Activated CD8-positive, alpha-beta T cell treated with anti-CD3 and anti-CD28 coated beads, Interleukin-2, amount 10 ng/mL, durations not matched to agents 7 days and 5 days (primary cell): Measurements from ENCODE around the gene OXA1L. TPM values are rescaled to one million over a fixed set of nuclear protein-coding genes. Genes with fewer than 3 reads are reported as not detected.
"Not testable (repeated sequence)": the region's sequence is repeated elsewhere in the genome, so short reads cannot be mapped to it uniquely, and the experiment has no call there.

Source experiments
- ATAC-seq: fragments of 150-1000 bp; cut with Tn5 transposase; one replicate; pipeline ENCODE4 v1.10.0; 2021; ENCODE audit warnings: moderate library complexity
- CTCF ChIA-PET: fragments of 350-600 bp; sonication (Branson Sonifier 250); formaldehyde crosslinking; loops from one replicate; lab custom pipeline; 2021; ENCODE audit warnings: antibody characterized with exemption; lab: Charles Lee
- POLR2A ChIA-PET: fragments of 350-600 bp; sonication (Branson Sonifier 250); formaldehyde crosslinking; loops from one replicate; lab custom pipeline; 2021; ENCODE audit warnings: antibody characterized with exemption; lab: Charles Lee
- DNase-seq: peaks from one replicate; pipeline ENCODE4 v3.0.0-alpha.2; 2020
- H3K27ac Mint-ChIP-seq: one replicate; pipeline ENCODE4 v1.8.0; 2021; ENCODE audit warnings: mild to moderate bottlenecking, mixed read lengths
- H3K27me3 Mint-ChIP-seq: one replicate; pipeline ENCODE4 v1.8.0; 2021; ENCODE audit warnings: low read depth, mixed read lengths
- H3K36me3 Mint-ChIP-seq: one replicate; pipeline ENCODE4 v1.8.0; 2021; ENCODE audit warnings: low read depth, mixed read lengths
- H3K4me1 Mint-ChIP-seq: one replicate; pipeline ENCODE4 v1.8.0; 2021; ENCODE audit warnings: low read depth, mixed read lengths
- H3K4me3 Mint-ChIP-seq: one replicate; pipeline ENCODE4 v1.8.0; 2021; ENCODE audit warnings: mild to moderate bottlenecking, mixed read lengths
- H3K9me3 Mint-ChIP-seq: one replicate; pipeline ENCODE4 v1.8.0; 2022; ENCODE audit warnings: mixed read lengths; ENCODE audit not compliant: insufficient read depth
- total RNA-seq, 2 experiments: library from RNA; stranded (reverse); gene quantifications; one replicate each; pipeline ENCODE4 v1.2.3, GENCODE V29; 2021

The OXA1L gene
- total RNA-seq, 2 experiments from 2014 or later, result 104 to 107 TPM

DNA sequence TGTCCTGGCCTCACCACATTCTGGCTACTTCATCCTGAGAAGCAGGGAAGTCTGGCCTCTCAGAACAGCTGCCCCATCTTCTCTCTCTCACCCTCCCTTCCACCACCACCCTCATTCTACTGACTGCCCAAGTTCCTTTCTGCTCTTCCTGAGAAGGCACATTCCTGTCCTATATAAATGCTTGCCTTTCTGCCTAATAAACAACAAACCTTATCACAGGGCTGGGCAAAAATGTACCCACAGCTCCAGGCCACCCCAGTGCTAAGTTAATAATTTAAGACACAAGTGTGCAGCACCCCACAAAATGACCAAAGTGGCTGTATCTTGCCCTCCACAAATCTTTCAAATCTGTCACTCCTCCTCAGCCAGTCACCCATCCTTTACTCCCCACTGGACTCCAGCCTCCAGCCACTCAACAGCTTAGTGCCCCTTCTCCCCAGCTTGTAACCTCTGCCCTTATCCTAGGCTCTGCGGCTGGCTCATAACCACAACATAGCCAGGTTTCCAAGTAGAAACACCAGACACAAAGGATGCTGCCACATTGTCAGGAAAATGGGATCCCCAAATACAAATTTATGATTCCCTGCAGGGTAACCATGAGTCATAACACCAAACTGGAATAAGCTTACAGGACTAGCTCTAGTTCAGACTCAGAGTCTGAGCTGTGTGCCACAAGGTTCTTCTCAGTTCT, 15.0 kb downstream of the OXA1L start:
- DNase-seq, result no peak
- ATAC-seq, result no peak
- no peaks in the 10 kb centered on the region for H3K27me3 Mint-ChIP-seq
- H3K9me3 Mint-ChIP-seq, result no peaks in the 10 kb centered on the region
- no peak overlapping the region for H3K27ac Mint-ChIP-seq
- no peaks in the 10 kb centered on the region for H3K4me1 Mint-ChIP-seq
- CTCF ChIA-PET, result interaction anchor here (1.0 kb wide), 1 partner anchor 43 kb away, joined by 3 read pairs; no protein-coding TSS in a partner anchor
- POLR2A ChIA-PET, result interaction anchor here (0.5 kb wide), 1 partner anchor 16 kb away, joined by 3 read pairs; no protein-coding TSS in a partner anchor
- H3K36me3 Mint-ChIP-seq, result no peaks in the 10 kb centered on the region
- H3K4me3 Mint-ChIP-seq, result no peak overlapping the region

DNA sequence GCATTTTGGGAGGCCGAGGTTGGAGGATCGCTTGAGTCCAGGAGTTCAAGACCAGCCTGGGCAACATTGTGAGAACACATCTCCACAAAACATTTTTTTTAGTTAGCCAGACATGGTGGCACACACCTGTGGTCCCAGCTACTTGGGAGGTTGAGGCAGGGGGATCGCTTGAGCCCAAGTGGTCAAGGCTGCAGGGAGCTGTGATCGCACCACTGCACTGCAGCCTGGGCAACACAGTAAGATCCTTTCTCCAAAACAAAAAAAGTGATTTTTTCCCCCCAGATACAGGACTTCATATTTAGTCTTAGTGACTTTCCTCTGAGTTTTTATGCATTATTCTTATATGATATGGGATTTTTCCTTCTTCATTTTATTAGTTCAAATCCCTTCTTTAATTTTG, 20.2 kb downstream of the OXA1L start:
- CTCF ChIA-PET, result interaction anchor here (0.6 kb wide), 1 partner anchor 22 kb away, joined by 3 read pairs; no protein-coding TSS in a partner anchor
- no peak for DNase-seq

DNA sequence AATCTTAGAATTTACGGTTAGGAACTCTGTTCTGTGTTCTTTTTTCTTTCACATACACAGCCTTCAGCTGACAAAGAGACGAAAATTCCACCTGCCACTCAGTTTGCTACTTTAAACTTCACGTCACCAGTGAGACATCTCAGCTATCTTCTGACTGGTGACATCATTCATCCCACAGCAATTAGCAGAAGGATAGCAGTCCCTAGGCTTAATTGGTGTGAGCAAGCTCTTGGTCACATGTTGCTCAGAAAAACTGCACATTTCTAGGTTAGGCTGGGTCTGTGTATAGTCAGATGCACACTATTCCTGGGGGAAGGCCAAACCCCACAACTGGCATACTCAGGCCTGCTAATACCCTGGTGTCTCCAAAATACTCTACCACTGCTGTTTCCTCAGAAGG, 24.8 kb downstream of the OXA1L start:
- Mint-ChIP-seq H3K36me3 (no peaks in the 10 kb centered on the region), H3K4me3 (no peak overlapping the region), H3K9me3 (no peaks in the 10 kb centered on the region), H3K27ac (no peak overlapping the region), H3K27me3 (peaks cover 12% of the 10 kb centered on the region), H3K4me1 (peaks cover 4% of the 10 kb centered on the region)
- ChIA-PET POLR2A (interaction anchor here (1.0 kb wide), 1 partner anchor 25 kb away, joined by 3 read pairs; the partner anchor contains the start of gene OXA1L), CTCF (interaction anchor here (0.9 to 1.6 kb wide), 2 partner anchors 11 to 192 kb away, joined by 3 to 4 read pairs; no protein-coding TSS in a partner anchor)
- ATAC-seq (no peak), DNase-seq (no peak)

More for the DNA sequence above, 20.2 kb downstream of the OXA1L start:
- H3K9me3 Mint-ChIP-seq, result no peaks in the 10 kb centered on the region
- POLR2A ChIA-PET, result no interaction called here
- no peaks in the 10 kb centered on the region for H3K36me3 Mint-ChIP-seq
- no peak for ATAC-seq
- H3K27me3 Mint-ChIP-seq, result peaks cover 4% of the 10 kb centered on the region
- H3K4me3 Mint-ChIP-seq, result no peak overlapping the region
- no peak overlapping the region for H3K27ac Mint-ChIP-seq
- H3K4me1 Mint-ChIP-seq, result peaks cover 4% of the 10 kb centered on the region

DNA sequence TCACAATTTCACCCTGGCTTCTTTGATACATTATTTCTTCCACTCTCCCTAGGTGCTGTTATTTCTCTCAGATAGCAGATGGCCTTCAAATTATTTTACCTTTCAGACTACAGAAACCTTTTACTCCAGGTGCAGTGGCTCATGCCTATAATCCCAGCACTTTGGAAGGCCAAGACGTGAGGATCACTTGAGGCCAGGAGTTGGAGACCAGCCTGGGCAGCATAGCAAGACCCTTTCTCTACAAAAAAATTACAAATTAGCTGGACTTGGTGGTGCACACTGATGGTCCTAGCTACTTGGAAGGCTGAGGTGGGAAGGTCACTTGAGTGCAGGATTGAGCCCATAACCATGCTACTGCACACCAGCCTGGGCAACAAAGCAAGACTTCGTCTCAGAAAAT, 25.7 kb downstream of the OXA1L start:
- Mint-ChIP-seq H3K27ac (no peak overlapping the region), H3K36me3 (no peaks in the 10 kb centered on the region), H3K9me3 (no peaks in the 10 kb centered on the region), H3K27me3 (peaks cover 16% of the 10 kb centered on the region), H3K4me1 (peaks cover 4% of the 10 kb centered on the region), H3K4me3 (no peak overlapping the region)
- ATAC-seq (no peak), DNase-seq (no peak)
- POLR2A ChIA-PET, result interaction anchor here (1.0 kb wide), 1 partner anchor 26 kb away, joined by 3 read pairs; the partner anchor contains the start of gene OXA1L
- CTCF ChIA-PET, result no interaction called here

DNA sequence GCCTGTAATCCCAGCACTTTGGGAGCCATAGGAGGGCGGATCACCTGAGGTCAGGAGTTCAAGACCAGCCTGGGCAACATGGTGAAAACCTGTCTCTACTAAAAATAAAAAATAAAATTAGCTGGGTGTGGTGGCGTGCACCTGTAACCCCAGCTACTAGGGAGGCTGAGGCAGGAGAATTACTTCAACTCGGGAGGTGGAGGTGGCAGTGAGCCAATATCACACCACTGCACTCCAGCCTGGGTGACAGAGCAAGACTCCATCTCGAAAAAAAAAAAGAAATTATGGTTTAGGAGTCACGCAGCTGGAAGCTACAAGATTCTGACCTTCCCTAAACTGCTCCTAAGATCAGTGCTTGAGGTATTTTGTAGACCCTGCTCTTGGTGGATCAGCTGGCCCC, 27.1 kb downstream of the OXA1L start:
- H3K27me3 Mint-ChIP-seq, result peaks cover 20% of the 10 kb centered on the region
- H3K27ac Mint-ChIP-seq, H3K4me3 Mint-ChIP-seq, ATAC-seq, DNase-seq, H3K9me3 Mint-ChIP-seq, H3K4me1 Mint-ChIP-seq, POLR2A ChIA-PET, CTCF ChIA-PET, H3K36me3 Mint-ChIP-seq: not testable (repeated sequence)

DNA sequence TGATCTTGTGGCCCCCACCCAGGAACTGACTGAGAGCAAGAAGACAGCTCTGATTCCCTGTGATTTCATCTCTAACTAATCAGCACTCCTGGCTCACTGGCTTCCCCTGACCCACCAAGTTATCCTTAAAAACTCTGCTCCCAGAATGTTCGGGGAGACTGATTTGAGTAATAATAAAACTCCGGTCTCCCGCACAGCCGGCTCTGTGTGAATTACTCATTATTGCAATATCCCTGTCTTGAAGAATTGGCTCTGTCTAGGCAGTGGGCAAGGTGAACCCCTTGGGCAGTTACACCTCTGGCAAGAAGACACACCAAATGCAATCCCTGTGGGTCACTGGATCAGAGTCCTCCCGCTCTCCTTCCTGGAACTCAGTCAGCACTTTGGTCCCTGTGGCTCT, 27.5 kb downstream of the OXA1L start:
- no peak for ATAC-seq

DNA sequence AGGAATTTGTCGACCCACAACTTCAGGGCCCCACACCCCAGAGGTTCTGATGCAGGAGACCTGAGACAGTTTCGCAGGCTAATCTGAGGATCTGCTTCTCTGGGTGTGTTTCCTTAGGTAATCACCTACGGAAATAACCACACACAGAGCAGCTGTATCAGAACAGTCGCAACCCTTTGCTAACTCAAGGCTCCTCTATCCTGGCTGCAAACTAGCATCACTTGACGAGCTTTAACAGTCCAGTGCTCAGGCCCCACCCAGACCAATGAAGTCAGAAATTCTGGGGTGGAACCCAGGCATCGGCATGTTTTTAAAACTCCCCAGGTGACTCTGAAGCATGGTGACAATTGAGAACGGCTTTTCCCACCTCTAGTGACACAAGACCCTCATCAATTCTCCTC, 28.1 kb downstream of the OXA1L start:
- CTCF ChIA-PET, result no interaction called here
- no peaks in the 10 kb centered on the region for H3K9me3 Mint-ChIP-seq

More for the DNA sequence above, 27.5 kb downstream of the OXA1L start:
- H3K27me3 Mint-ChIP-seq, result peaks cover 24% of the 10 kb centered on the region
- no peaks in the 10 kb centered on the region for H3K36me3 Mint-ChIP-seq
- H3K4me1 Mint-ChIP-seq, result peaks cover 4% of the 10 kb centered on the region
- no peaks in the 10 kb centered on the region for H3K9me3 Mint-ChIP-seq
- POLR2A ChIA-PET, result no interaction called here
- no peak for DNase-seq
- CTCF ChIA-PET, result no interaction called here
- no peak overlapping the region for H3K27ac Mint-ChIP-seq
- no peak overlapping the region for H3K4me3 Mint-ChIP-seq

DNA sequence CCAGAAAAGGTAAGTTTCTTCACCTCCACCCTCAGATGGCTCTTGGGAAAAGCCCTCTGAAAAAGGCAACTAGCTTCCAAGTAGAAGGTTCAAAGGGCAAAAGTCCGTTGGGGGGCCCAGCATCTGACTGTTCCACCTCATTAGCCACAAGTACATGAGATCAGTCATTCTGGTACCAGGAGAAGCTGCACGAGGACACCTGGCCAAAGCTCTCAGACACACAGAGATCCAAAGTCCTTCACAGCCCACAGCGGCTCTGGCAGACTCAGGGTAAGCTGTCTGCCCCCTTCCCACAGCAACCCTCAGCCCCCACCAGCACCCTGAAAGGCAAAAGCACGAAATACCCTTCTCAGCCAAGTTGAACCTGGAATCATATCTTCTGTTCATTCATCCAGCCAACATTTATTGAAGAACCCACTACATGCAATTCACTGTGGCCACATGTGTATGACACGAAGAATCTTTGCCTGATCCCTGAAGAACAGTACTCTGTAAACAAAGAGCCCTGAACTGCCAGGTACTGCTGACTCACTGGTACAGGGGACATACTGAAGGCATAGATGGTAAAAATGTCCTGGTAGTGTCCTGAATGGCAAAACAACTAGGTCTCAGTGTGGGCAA, 29.7 kb downstream of the OXA1L start:
- Mint-ChIP-seq H3K9me3 (no peaks in the 10 kb centered on the region), H3K27ac (no peak overlapping the region), H3K36me3 (no peaks in the 10 kb centered on the region), H3K4me3 (no peak overlapping the region), H3K4me1 (no peaks in the 10 kb centered on the region), H3K27me3 (peaks cover 34% of the 10 kb centered on the region)
- ChIA-PET CTCF (interaction anchor here (0.7 to 1.4 kb wide), 2 partner anchors 27 to 104 kb away, joined by 3 to 6 read pairs; no protein-coding TSS in a partner anchor), POLR2A (interaction anchor here (0.9 kb wide), 1 partner anchor 30 kb away, joined by 3 read pairs; the partner anchor contains the start of gene OXA1L)
- ATAC-seq, result no peak
- DNase-seq, result no peak

More for the DNA sequence above, 28.1 kb downstream of the OXA1L start:
- ATAC-seq (no peak), DNase-seq (no peak)
- H3K27ac Mint-ChIP-seq, result no peak overlapping the region
- POLR2A ChIA-PET, result no interaction called here
- H3K27me3 Mint-ChIP-seq, result peaks cover 27% of the 10 kb centered on the region
- no peak overlapping the region for H3K4me3 Mint-ChIP-seq
- H3K36me3 Mint-ChIP-seq, result no peaks in the 10 kb centered on the region
- H3K4me1 Mint-ChIP-seq, result peaks cover 4% of the 10 kb centered on the region

DNA sequence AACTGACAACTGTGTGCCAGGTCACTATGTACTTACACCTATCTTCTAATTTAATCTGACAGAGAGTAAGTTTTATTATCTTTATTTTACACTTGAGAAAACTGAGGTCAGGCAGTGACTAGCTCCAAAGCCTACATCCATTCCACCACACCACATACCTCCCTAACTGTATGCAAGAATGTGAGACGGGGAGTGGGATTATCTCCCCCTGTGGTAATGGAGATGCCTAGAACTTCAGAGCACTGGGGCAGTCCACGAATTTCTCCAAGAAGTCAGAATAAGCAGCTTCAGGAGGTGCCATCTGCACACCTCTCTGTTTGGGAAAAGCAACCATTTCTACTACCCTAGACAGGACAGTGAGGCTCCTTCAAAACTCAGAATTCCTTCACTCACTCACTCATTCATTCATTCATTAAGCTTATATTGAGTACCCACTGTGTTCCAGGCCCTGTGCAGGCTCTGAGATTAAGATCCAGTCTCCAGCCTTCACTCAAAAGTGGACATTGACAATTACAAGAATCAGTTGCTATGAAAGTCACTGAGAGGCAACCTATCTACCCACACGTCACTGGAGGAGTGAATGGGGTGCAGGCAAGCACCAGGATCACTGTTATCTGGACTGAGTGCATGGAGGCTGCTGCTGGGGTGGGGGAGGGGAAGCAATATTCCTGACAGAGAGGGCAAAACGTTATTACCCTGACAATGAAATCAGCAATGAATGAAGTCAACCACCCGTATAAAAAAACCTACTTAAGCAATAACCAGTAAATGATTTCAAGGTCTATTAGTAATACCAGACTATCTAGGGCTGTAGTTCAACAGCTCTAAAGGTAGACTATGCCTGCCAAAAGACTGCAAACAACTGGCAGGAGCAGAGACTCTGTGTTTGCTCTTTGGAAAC, 30.8 kb downstream of the OXA1L start:
- ChIA-PET CTCF (interaction anchor here (0.6 to 1.4 kb wide), 2 partner anchors 26 to 52 kb away, joined by 4 to 6 read pairs; no protein-coding TSS in a partner anchor), POLR2A (interaction anchor here (0.6 kb wide), 1 partner anchor 1092 kb away, joined by 3 read pairs; no protein-coding TSS in a partner anchor)
- Mint-ChIP-seq H3K9me3 (no peaks in the 10 kb centered on the region), H3K36me3 (no peaks in the 10 kb centered on the region), H3K4me3 (no peak overlapping the region), H3K27ac (no peak overlapping the region), H3K27me3 (peaks cover 37% of the 10 kb centered on the region), H3K4me1 (no peaks in the 10 kb centered on the region)
- ATAC-seq (no peak), DNase-seq (no peak)

DNA sequence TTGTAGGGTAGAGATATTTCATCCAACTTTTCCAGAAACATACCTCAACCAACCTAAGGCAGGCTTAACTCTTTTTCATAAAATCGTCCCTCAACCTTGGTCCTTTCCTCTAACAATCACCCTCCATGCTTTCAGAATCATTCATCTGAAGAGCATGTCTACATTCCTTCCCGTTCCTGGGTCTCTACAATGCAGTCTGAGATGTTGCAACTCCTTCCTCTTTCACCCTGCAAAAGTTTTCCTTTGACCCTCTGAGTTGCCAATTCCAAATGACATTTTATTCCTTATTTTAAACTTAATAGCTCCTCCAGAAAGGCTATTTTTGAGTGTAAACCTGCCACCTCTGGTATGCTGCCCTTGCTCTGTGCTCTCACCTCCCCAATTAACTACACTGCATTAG, 32.0 kb downstream of the OXA1L start:
- DNase-seq (no peak), ATAC-seq (no peak)
- Mint-ChIP-seq H3K27ac (no peak overlapping the region), H3K36me3 (no peaks in the 10 kb centered on the region), H3K9me3 (no peaks in the 10 kb centered on the region), H3K27me3 (peaks cover 43% of the 10 kb centered on the region), H3K4me3 (no peak overlapping the region), H3K4me1 (no peaks in the 10 kb centered on the region)
- ChIA-PET POLR2A (no interaction called here), CTCF (interaction anchor here (0.7 kb wide), 1 partner anchor 8 kb away, joined by 3 read pairs; no protein-coding TSS in a partner anchor)

DNA sequence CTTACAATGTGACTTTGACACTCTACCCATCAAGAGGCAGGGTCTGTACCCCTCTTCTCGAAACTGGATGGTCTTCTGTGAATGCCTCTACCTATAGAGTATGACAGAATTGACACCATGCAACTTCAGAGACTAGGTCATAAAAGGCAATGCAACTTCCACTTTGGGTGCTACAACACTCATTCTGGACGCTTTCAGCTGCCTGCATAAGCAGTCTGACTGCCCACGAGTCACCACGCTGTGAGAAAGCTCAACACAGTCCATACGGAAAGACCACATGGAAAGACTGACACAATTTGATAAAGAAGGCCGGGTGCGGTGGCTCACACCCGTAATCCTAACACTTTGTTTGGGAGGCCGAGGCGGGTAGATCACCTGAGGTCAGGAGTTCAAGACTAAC, 33.9 kb downstream of the OXA1L start:
- CTCF ChIA-PET, result no interaction called here
- Mint-ChIP-seq H3K27me3 (peaks cover 43% of the 10 kb centered on the region), H3K4me1 (no peaks in the 10 kb centered on the region), H3K36me3 (no peaks in the 10 kb centered on the region), H3K27ac (no peak overlapping the region), H3K9me3 (no peaks in the 10 kb centered on the region), H3K4me3 (no peak overlapping the region)
- DNase-seq (no peak), ATAC-seq (no peak)
- POLR2A ChIA-PET, result no interaction called here
